ENCODE results near the gene PCDHGA1.

- TF ChIP-seq CTCF (IDR thresholded peaks at IDR 0.05 in 8 of 11, conservative IDR thresholded peaks at IDR 0.05 in 3 of 11) (peak in 1 of 11 experiments; percentile 12), POLR2A (IDR thresholded peaks at IDR 0.05) (no peak), POLR2AphosphoS5 (IDR thresholded peaks at IDR 0.05) (no peak)
These were observed 13.1 kb downstream of the PCDHGA1 start, which contains the start of gene PCDHGA3 for GRCh38 chr5:141343242-141343952.

Data from spleen (tissue), 7 donors.